Upper lobe of left lung (tissue), 6 donors: ENCODE measurements around the gene TPRN. TPM values are rescaled to one million over a fixed set of nuclear protein-coding genes. Genes with fewer than 3 reads are reported as not detected.

Experiments used
- ATAC-seq, 2 donors: fragments of 200-7000 bp; cut with Tn5 transposase; one replicate each; pipeline ENCODE4 v1.9.1; 2022; ENCODE audit warnings: mild to moderate bottlenecking in 2 of 2, moderate library complexity in 2 of 2; ENCODE audit not compliant: low FRiP score in 2 of 2
- DNase-seq, 2 donors: peaks; one replicate each; pipeline ENCODE4 v3.0.0-alpha.2; 2019 to 2020
- H3K27ac ChIP-seq, 4 donors: fragments of 200-600 bp; sonication (generic); one replicate each; pipeline ENCODE4 v1.5.1; 2016 to 2019
- H3K27me3 ChIP-seq, 4 donors: fragments of 200-600 bp; sonication (generic); one replicate each; pipeline ENCODE4 v1.5.1; 2017 to 2019
- H3K36me3 ChIP-seq, 4 donors: fragments of 200-600 bp; sonication (generic); one replicate each; pipeline ENCODE4 v1.5.1; 2016 to 2019
- H3K4me1 ChIP-seq, 4 donors: fragments of 200-600 bp; sonication (generic); one replicate each; pipeline ENCODE4 v1.5.1; 2018 to 2019
- H3K4me3 ChIP-seq, 4 donors: fragments of 200-600 bp; sonication (generic); one replicate each; pipeline ENCODE4 v1.5.1; 2017 to 2019; ENCODE audit warnings: mild to moderate bottlenecking in 2 of 4, moderate library complexity in 1 of 4
- H3K9me3 ChIP-seq, 4 donors: fragments of 200-600 bp; sonication (generic); one replicate each; pipeline ENCODE4 v1.5.1; 2018 to 2019
- CTCF ChIP-seq, 6 experiments: fragments of 450-650 bp in 4 of 6; fragments of 200-600 bp in 2 of 6; sonication (generic) in 2 of 6; IDR thresholded peaks; one replicate each; pipeline ENCODE4 v1.5.1; 2016 to 2019; ENCODE audit warnings: antibody characterized with exemption in 6 of 6
- EP300 ChIP-seq, 4 donors: sonication (generic); formaldehyde crosslinking; IDR thresholded peaks; one replicate each; pipeline ENCODE4 v1.5.1; 2017; ENCODE audit warnings: antibody characterized with exemption in 4 of 4, control low read depth in 2 of 4
- POLR2A ChIP-seq, 4 donors: fragments of 450-650 bp; IDR thresholded peaks; one replicate each; pipeline ENCODE4 v1.5.1; 2016 to 2017; ENCODE audit warnings: antibody characterized with exemption in 4 of 4, mild to moderate bottlenecking in 2 of 4
- POLR2AphosphoS5 ChIP-seq, 2 donors: sonication (generic); formaldehyde crosslinking; IDR thresholded peaks; one replicate each; pipeline ENCODE4 v1.5.1; 2017; ENCODE audit warnings: antibody characterized with exemption in 2 of 2
- WGBS, 2 donors: methylation state at CpG; one replicate each; pipeline ENCODE4 v1.1.5; 2017 to 2018; 5-methylcytosine and 5-hydroxymethylcytosine counted together
- total RNA-seq, 6 donors: library from RNA; depleted of rRNA in 4 of 6; stranded (reverse); fragments of >200 nt in 4 of 6; gene quantifications; one replicate each; pipeline versions ENCODE4 v1.1.0 to v1.2.1, GENCODE V29; 2016 to 2021
- donor health status: DM: no; HTN: no; CAD: no; lungs with moderate emphysema.
- donor health status: DM: no; HTN: yes; CAD: no; lungs with severe emphysema.

The TPRN gene
- total RNA-seq, 6 donors from 2014 or later = 18.9 to 33.1 (median 27.1) TPM

- TF ChIP-seq CTCF (IDR thresholded peaks at IDR 0.05) (no peak), EP300 (IDR thresholded peaks at IDR 0.05) (no peak), POLR2A (IDR thresholded peaks at IDR 0.05) (no peak), POLR2AphosphoS5 (IDR thresholded peaks at IDR 0.05) (no peak)
- no peak for ATAC-seq
Observed at GRCh38 chr9:137150617-137151457, 49.7 kb downstream of the TPRN start.

GRCh38 chr9:137149942-137150616 lies 50.5 kb downstream of the TPRN start:
- Histone ChIP-seq H3K27me3 (peaks cover 0 to 8% (median 0%) of the 10 kb centered on the region in 4 donors), H3K4me1 (no peaks in the 10 kb centered on the region), H3K4me3 (no peak overlapping the region), H3K27ac (no peak overlapping the region), H3K36me3 (no peaks in the 10 kb centered on the region), H3K9me3 (peaks cover 0 to 6% (median 0%) of the 10 kb centered on the region in 4 donors)
- 55 to 60% methylated on average over 16 to 20 of the region's 20 CpGs for WGBS, 2 donors
- ATAC-seq (no peak), DNase-seq (peak in 1 of 2 donors; percentile 20)
- TF ChIP-seq EP300 (IDR thresholded peaks at IDR 0.05) = no peak

More at GRCh38 chr9:137150617-137151457, 49.7 kb downstream of the TPRN start:
- 29 to 34% methylated on average over 33 to 34 of the region's 34 CpGs for WGBS, 2 donors
- H3K27ac ChIP-seq = no peak overlapping the region
- peak in 1 of 2 donors; percentile 38 for DNase-seq
- H3K36me3 ChIP-seq = no peaks in the 10 kb centered on the region
- H3K4me1 ChIP-seq = no peaks in the 10 kb centered on the region
- peaks cover 0 to 6% (median 0%) of the 10 kb centered on the region in 4 donors for H3K9me3 ChIP-seq
- H3K27me3 ChIP-seq = peaks cover 0 to 9% (median 0%) of the 10 kb centered on the region in 4 donors
- H3K4me3 ChIP-seq = no peak overlapping the region

GRCh38 chr9:137149363-137149762 lies 51.2 kb downstream of the TPRN start:
- no peak for TF ChIP-seq POLR2A (IDR thresholded peaks at IDR 0.05)
- TF ChIP-seq POLR2AphosphoS5 (IDR thresholded peaks at IDR 0.05) = no peak
- TF ChIP-seq EP300 (IDR thresholded peaks at IDR 0.05) = no peak
- no peak for TF ChIP-seq CTCF (IDR thresholded peaks at IDR 0.05)
- peaks cover 0 to 6% (median 0%) of the 10 kb centered on the region in 4 donors for H3K9me3 ChIP-seq
- no peaks in the 10 kb centered on the region for H3K4me1 ChIP-seq
- WGBS, 2 donors = 84 to 91% methylated on average over 4 to 5 of the region's 5 CpGs
- H3K27me3 ChIP-seq = peaks cover 0 to 8% (median 0%) of the 10 kb centered on the region in 4 donors
- peak in 1 of 2 donors; percentile 3 for DNase-seq
- no peaks in the 10 kb centered on the region for H3K36me3 ChIP-seq
- no peak overlapping the region for H3K4me3 ChIP-seq
- no peak for ATAC-seq
- H3K27ac ChIP-seq = no peak overlapping the region

GRCh38 chr9:137148661-137149060 lies 51.9 kb downstream of the TPRN start:
- H3K27me3 ChIP-seq = peaks cover 0 to 8% (median 0%) of the 10 kb centered on the region in 4 donors
- H3K27ac ChIP-seq = no peak overlapping the region
- H3K4me1 ChIP-seq = no peaks in the 10 kb centered on the region
- peaks cover 0 to 6% (median 0%) of the 10 kb centered on the region in 4 donors for H3K9me3 ChIP-seq
- no peak for TF ChIP-seq CTCF (IDR thresholded peaks at IDR 0.05)
- TF ChIP-seq POLR2AphosphoS5 (IDR thresholded peaks at IDR 0.05) = no peak
- TF ChIP-seq EP300 (IDR thresholded peaks at IDR 0.05) = no peak
- TF ChIP-seq POLR2A (IDR thresholded peaks at IDR 0.05) = no peak
- DNase-seq (peak in 1 of 2 donors; percentile 59), ATAC-seq (no peak)
- H3K4me3 ChIP-seq = no peak overlapping the region
- 74 to 76% methylated on average over 14 to 19 of the region's 19 CpGs for WGBS, 2 donors
- H3K36me3 ChIP-seq = no peaks in the 10 kb centered on the region

- no peak for ATAC-seq
- Histone ChIP-seq H3K9me3 (peaks cover 0 to 6% (median 0%) of the 10 kb centered on the region in 4 donors), H3K27ac (no peak overlapping the region), H3K27me3 (peaks cover 0 to 8% (median 0%) of the 10 kb centered on the region in 4 donors), H3K36me3 (no peaks in the 10 kb centered on the region), H3K4me1 (no peaks in the 10 kb centered on the region), H3K4me3 (no peak overlapping the region)
- WGBS, 2 donors = 63 to 73% methylated on average over 15 to 27 of the region's 27 CpGs
- DNase-seq = peak in 1 of 2 donors; percentile 72
- TF ChIP-seq POLR2A (IDR thresholded peaks at IDR 0.05) = no peak
- TF ChIP-seq EP300 (IDR thresholded peaks at IDR 0.05) = no peak
- TF ChIP-seq CTCF (IDR thresholded peaks at IDR 0.05) = no peak
- TF ChIP-seq POLR2AphosphoS5 (IDR thresholded peaks at IDR 0.05) = no peak
Observed at GRCh38 chr9:137148242-137148641, 52.3 kb downstream of the TPRN start.
